HepG2 (cell line): ENCODE data around the gene GSKIP. TPM values are rescaled to one million over a fixed set of nuclear protein-coding genes. Genes with fewer than 3 reads are reported as not detected.

Experiments
- CEBPB ChIP-seq: IDR thresholded peaks from 2 replicates; pipeline ENCODE4 v1.6.1; 2011; ENCODE audit warnings: low read depth, low read length, improper control_type of control experiment, borderline replicate concordance
- CREB1 ChIP-seq, 2 experiments: fragments of 450-650 bp in 1 of 2; IDR thresholded peaks; 2 replicates each; pipeline ENCODE4 v1.6.1; 2016 to 2017; ENCODE audit warnings: control low read depth in 1 of 2, mild to moderate bottlenecking in 1 of 2, missing compliant biosample characterization in 1 of 2, missing genetic modification characterization in 1 of 2
- HINFP ChIP-seq: sonication (generic); formaldehyde crosslinking; IDR thresholded peaks from 2 replicates; pipeline ENCODE4 v1.4.0; 2020; ENCODE audit warnings: low read depth, mild to moderate bottlenecking, missing genetic modification reagents
- HIVEP1 ChIP-seq: sonication (generic); formaldehyde crosslinking; IDR thresholded peaks from 2 replicates; pipeline ENCODE4 v1.4.0; 2020; ENCODE audit warnings: mild to moderate bottlenecking, missing genetic modification reagents
- MATR3 ChIP-seq: sonication (generic); formaldehyde crosslinking; IDR thresholded peaks from 2 replicates; pipeline ENCODE4 v1.4.0; 2020; ENCODE audit warnings: missing genetic modification reagents
- MEIS1 ChIP-seq: sonication (generic); formaldehyde crosslinking; IDR thresholded peaks from 2 replicates; pipeline ENCODE4 v1.9.0; 2021; ENCODE audit warnings: mild to moderate bottlenecking, missing genetic modification reagents, moderate library complexity, borderline replicate concordance
- THAP7 ChIP-seq: sonication (generic); formaldehyde crosslinking; IDR thresholded peaks from 2 replicates; pipeline ENCODE4 v1.8.1; 2023; ENCODE audit warnings: mild to moderate bottlenecking, missing genetic modification reagents
- THAP9 ChIP-seq: sonication (generic); formaldehyde crosslinking; IDR thresholded peaks from 2 replicates; pipeline ENCODE4; 2020; ENCODE audit warnings: missing genetic modification reagents, mild to moderate bottlenecking, borderline replicate concordance
- ZBTB1 ChIP-seq: sonication (generic); formaldehyde crosslinking; IDR thresholded peaks from 2 replicates; pipeline ENCODE4 v1.4.0; 2020; ENCODE audit warnings: missing genetic modification reagents, borderline replicate concordance
- ZNF124 ChIP-seq: sonication (generic); formaldehyde crosslinking; IDR thresholded peaks from 2 replicates; pipeline ENCODE4 v1.4.0; 2020; ENCODE audit warnings: missing genetic modification reagents
- ZNF136 ChIP-seq: sonication (generic); formaldehyde crosslinking; IDR thresholded peaks from 2 replicates; pipeline ENCODE4 v1.8.1; 2022; ENCODE audit warnings: low read depth, mild to moderate bottlenecking, moderate library complexity, missing genetic modification reagents
- ZNF350 ChIP-seq: sonication (generic); formaldehyde crosslinking; IDR thresholded peaks from 2 replicates; pipeline ENCODE4 v1.4.0; 2020; ENCODE audit warnings: mild to moderate bottlenecking, low read depth, missing genetic modification reagents, borderline replicate concordance
- ZNF546 ChIP-seq: sonication (generic); formaldehyde crosslinking; conservative IDR thresholded peaks from 2 replicates; pipeline ENCODE4 v1.8.1; 2023; ENCODE audit warnings: mild to moderate bottlenecking, missing genetic modification reagents
- ZNF770 ChIP-seq: sonication (generic); formaldehyde crosslinking; IDR thresholded peaks from 2 replicates; pipeline ENCODE4 v1.5.0; 2020; ENCODE audit warnings: mild to moderate bottlenecking, missing genetic modification reagents
- ZSCAN25 ChIP-seq: sonication (generic); formaldehyde crosslinking; IDR thresholded peaks from 2 replicates; pipeline ENCODE4 v1.8.0; 2022; ENCODE audit warnings: mild to moderate bottlenecking, missing genetic modification reagents
- polyA plus RNA-seq, 8 experiments: library from polyadenylated mRNA; depleted of rRNA in 3 of 8; stranded (reverse) in 7 of 8; unstranded in 1 of 8; fragments of >200 nt; fragmentation: Illumina TruSeq in 4 of 8; extraction: Trizol in 4 of 8; gene quantifications; 2 replicates each; pipeline versions ENCODE4 v1.2.1 to v1.2.3, GENCODE V29; 2011 to 2016; ENCODE audit warnings: low read depth in 4 of 8, missing spikeins in 1 of 8, mixed read lengths in 1 of 8; ENCODE audit not compliant: insufficient read depth in 1 of 8
- total RNA-seq, 5 experiments: library from RNA; depleted of rRNA; stranded (reverse); fragments of >200 nt; fragmentation: Illumina TruSeq; extraction: Trizol; gene quantifications; 2 replicates each; pipeline ENCODE4 v1.2.3, GENCODE V29; 2016; ENCODE audit warnings: low read depth in 1 of 5

The GSKIP gene
- total and polyA plus RNA-seq, 2 of the 13 experiments (the other 11 are each of a cell fraction or from before 2014, with no cell fraction given): 12.5 to 27.3 TPM

GRCh38 chr14:96391293-96392118 is 28.2 kb downstream of the GSKIP start (continued):
- TF ChIP-seq ZNF546 (CRISPR knock-in tag): no peak
- no peak for TF ChIP-seq MEIS1 (CRISPR knock-in tag)
- TF ChIP-seq ZNF136: no peak
- no peak for TF ChIP-seq ZNF770 (CRISPR knock-in tag)
- no peak for TF ChIP-seq ZBTB1
- no peak for TF ChIP-seq THAP7 (CRISPR knock-in tag)
- TF ChIP-seq ZNF350 (CRISPR knock-in tag): no peak; the same call in 1 of the 2 replicates
- TF ChIP-seq MATR3: no peak
- TF ChIP-seq HIVEP1 (CRISPR knock-in tag): peak; percentile 77
- no peak for TF ChIP-seq ZNF124 (CRISPR knock-in tag)
- TF ChIP-seq CREB1 (IDR thresholded peaks at IDR 0.05): no peak
- TF ChIP-seq CREB1 (CRISPR knock-in tag; IDR thresholded peaks at IDR 0.05): no peak
- peak; percentile 34; the same call in 1 of the 2 replicates for TF ChIP-seq THAP9 (CRISPR knock-in tag)
- TF ChIP-seq CEBPB: no peak
- TF ChIP-seq ZSCAN25 (CRISPR knock-in tag): no peak
- 0 out of 2 replicates have a peak, but pooled peaks have one; percentile 49 for TF ChIP-seq HINFP (CRISPR knock-in tag)
